ENCODE measurements around the gene ACACB.

GRCh38 chr12:109293106-109293505, 176.7 kb downstream of the ACACB start:
- no peak for TF ChIP-seq CTCF (conservative IDR thresholded peaks at IDR 0.05; ENCODE audit: low read depth, low read length)
- no peak for TF ChIP-seq EZH2 (IDR thresholded peaks at IDR 0.05; ENCODE audit: low read length, unreplicated experiment)
- no peak for TF ChIP-seq EZH2phosphoT487 (IDR thresholded peaks at IDR 0.05; ENCODE audit: borderline replicate concordance, low read length)
